Stomach (tissue), 9 donors: Measurements from ENCODE around the gene KRT33A. TPM values are rescaled to one million over a fixed set of nuclear protein-coding genes. Genes with fewer than 3 reads are reported as not detected.

Experiments used
- DNase-seq, 2 donors: peaks; one replicate each; pipeline versions ENCODE4 v3.0.0 to v3.0.0-alpha.2; 2013 to 2019
- H3K27ac ChIP-seq, 5 donors: fragments of 200-600 bp in 4 of 5; sonication (generic) in 4 of 5; one replicate each; pipeline ENCODE4 v1.5.1; 2013 to 2019; ENCODE audit warnings: mild to moderate bottlenecking in 1 of 5, moderate library complexity in 1 of 5
- H3K27me3 ChIP-seq, 3 donors: fragments of 200-600 bp; sonication (generic); one replicate each; pipeline ENCODE4 v1.5.1; 2017 to 2019; ENCODE audit warnings: mixed run types in 1 of 3
- H3K36me3 ChIP-seq, 4 donors: fragments of 200-600 bp; sonication (generic); 1 replicate in 3 of 4; 2 replicates in 1 of 4; pipeline ENCODE4 v1.5.1; 2016 to 2019
- H3K4me1 ChIP-seq, 4 donors: fragments of 200-600 bp; sonication (generic); one replicate each; pipeline ENCODE4 v1.5.1; 2016 to 2019
- H3K4me3 ChIP-seq, 4 donors: fragments of 200-600 bp; sonication (generic) in 3 of 4; one replicate each; pipeline ENCODE4 v1.5.1; 2016 to 2019; ENCODE audit warnings: mild to moderate bottlenecking in 1 of 4
- H3K9me3 ChIP-seq, 4 donors: fragments of 200-600 bp; sonication (generic); one replicate each; pipeline ENCODE4 v1.5.1; 2016 to 2019
- CTCF ChIP-seq, 7 experiments: fragments of 450-650 bp in 4 of 7; fragments of 200-600 bp in 3 of 7; sonication (generic) in 3 of 7; IDR thresholded peaks; one replicate each; pipeline ENCODE4 v1.5.1; 2016 to 2019; ENCODE audit warnings: antibody characterized with exemption in 7 of 7, control low read depth in 2 of 7, mild to moderate bottlenecking in 1 of 7
- EP300 ChIP-seq: sonication (generic); formaldehyde crosslinking; IDR thresholded peaks from one replicate; pipeline ENCODE4 v1.6.1; 2017; ENCODE audit warnings: antibody characterized with exemption
- POLR2A ChIP-seq, 4 donors: fragments of 450-650 bp; IDR thresholded peaks; one replicate each; pipeline ENCODE4 v1.6.1; 2016; ENCODE audit warnings: antibody characterized with exemption in 4 of 4, control low read depth in 2 of 4, mild to moderate bottlenecking in 1 of 4, moderate library complexity in 1 of 4
- POLR2AphosphoS5 ChIP-seq, 3 donors: sonication (generic); formaldehyde crosslinking; IDR thresholded peaks; one replicate each; pipeline ENCODE4 v1.6.1; 2016; ENCODE audit warnings: antibody characterized with exemption in 3 of 3
- WGBS, 5 donors: extraction: QIAGEN DNeasy Blood & Tissue Kit in 3 of 5; methylation state at CpG; one replicate each; pipeline versions ENCODE4 v1.1.5 to v1.1.7; 2013 to 2018; 5-methylcytosine and 5-hydroxymethylcytosine counted together
- intact Hi-C: fragments of 100-400 bp; cut with DNase I; formaldehyde crosslinking; loops from one replicate; pipeline ENCODE4 v1.15.1; 2023; ENCODE audit warnings: low total_unique reads
- polyA plus RNA-seq, 3 donors: library from polyadenylated mRNA; stranded (reverse); fragments of 200-250 nt; gene quantifications; one replicate each; pipeline ENCODE4 v1.2.3, GENCODE V29; 2013
- total RNA-seq, 5 donors: library from RNA; depleted of rRNA; stranded (reverse); fragments of >200 nt; gene quantifications; one replicate each; pipeline versions ENCODE4 v1.1.0 to v1.2.3, GENCODE V29; 2014 to 2016
- donor health status: healthy with polysubstance abuse.
- donor health status: Bipolar disorder and iron deficiency.
- donor health status: healthy.

KRT33A gene
- total and polyA plus RNA-seq, 8 donors, result 0.45 TPM; not detected in 7

- intact Hi-C loops, result no loop called here
- DNase-seq, result no peak
- H3K4me1 ChIP-seq, result no peaks in the 10 kb centered on the region
- WGBS, 5 donors, result 84 to 90% (median 86%) methylated on average over 10 of the region's 10 CpGs
- H3K27ac ChIP-seq, result no peak overlapping the region
- peaks cover 0 to 14% (median 0%) of the 10 kb centered on the region in 3 donors for H3K27me3 ChIP-seq
- H3K4me3 ChIP-seq, result no peak overlapping the region
- no peaks in the 10 kb centered on the region for H3K9me3 ChIP-seq
- TF ChIP-seq EP300 (no peak), POLR2A (IDR thresholded peaks at IDR 0.05) (no peak), POLR2AphosphoS5 (IDR thresholded peaks at IDR 0.05) (no peak), CTCF (IDR thresholded peaks at IDR 0.05) (no peak)
- no peaks in the 10 kb centered on the region for H3K36me3 ChIP-seq
Measured at GRCh38 chr17:41394254-41394996, 43.8 kb upstream of the KRT33A start.

GRCh38 chr17:41393826-41394225 lies 43.2 kb upstream of the KRT33A start:
- WGBS, 5 donors, result 82 to 91% (median 86%) methylated on average over 10 of the region's 10 CpGs
- Histone ChIP-seq H3K4me1 (no peaks in the 10 kb centered on the region), H3K9me3 (no peaks in the 10 kb centered on the region), H3K27me3 (peaks cover 0 to 14% (median 0%) of the 10 kb centered on the region in 3 donors), H3K27ac (no peak overlapping the region), H3K4me3 (no peak overlapping the region), H3K36me3 (no peaks in the 10 kb centered on the region)
- TF ChIP-seq EP300 (no peak), POLR2AphosphoS5 (IDR thresholded peaks at IDR 0.05) (no peak), CTCF (IDR thresholded peaks at IDR 0.05) (no peak), POLR2A (IDR thresholded peaks at IDR 0.05) (no peak)
- no peak for DNase-seq
- intact Hi-C loops, result no loop called here

DNA sequence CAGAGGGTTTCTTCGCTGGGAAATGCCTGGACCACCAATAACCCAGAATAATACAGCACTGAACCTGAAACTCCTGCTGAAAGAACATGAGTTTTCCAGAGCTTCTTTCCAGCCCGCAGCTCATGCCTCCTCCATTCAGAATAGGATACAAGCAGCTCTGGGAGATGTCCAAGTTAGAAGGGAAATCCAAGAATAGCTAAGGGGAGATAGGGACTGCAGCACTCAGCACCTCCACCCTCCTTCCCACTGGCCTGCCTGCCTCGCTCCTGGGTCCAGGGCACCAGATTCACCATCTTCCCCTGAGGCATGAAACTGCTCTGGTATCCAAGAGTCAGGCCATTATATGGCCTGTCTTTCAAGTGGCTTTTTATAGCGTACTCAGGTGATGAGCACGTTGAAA lies 42.7 kb upstream of the KRT33A start:
- intact Hi-C loops, result no loop called here
- Histone ChIP-seq H3K27ac (no peak overlapping the region), H3K27me3 (peaks cover 0 to 14% (median 0%) of the 10 kb centered on the region in 3 donors), H3K4me1 (no peaks in the 10 kb centered on the region), H3K9me3 (no peaks in the 10 kb centered on the region), H3K36me3 (no peaks in the 10 kb centered on the region), H3K4me3 (no peak overlapping the region)
- no peak for TF ChIP-seq POLR2AphosphoS5 (IDR thresholded peaks at IDR 0.05)
- TF ChIP-seq CTCF (IDR thresholded peaks at IDR 0.05), result no peak
- 69 to 86% (median 77%) methylated on average over 5 of the region's 5 CpGs for WGBS, 5 donors
- DNase-seq, result no peak

GRCh38 chr17:41392278-41392677 lies 41.6 kb upstream of the KRT33A start:
- no peaks in the 10 kb centered on the region for H3K4me1 ChIP-seq
- no peak overlapping the region for H3K27ac ChIP-seq
- TF ChIP-seq CTCF (IDR thresholded peaks at IDR 0.05) (no peak), EP300 (no peak), POLR2A (IDR thresholded peaks at IDR 0.05) (no peak), POLR2AphosphoS5 (IDR thresholded peaks at IDR 0.05) (no peak)
- peaks cover 0 to 6% (median 4%) of the 10 kb centered on the region in 4 donors for H3K9me3 ChIP-seq
- no peaks in the 10 kb centered on the region for H3K36me3 ChIP-seq
- WGBS, 5 donors, result 94 to 100% (median 97%) methylated on average over 1 of the region's 1 CpG
- H3K27me3 ChIP-seq, result peaks cover 0 to 14% (median 0%) of the 10 kb centered on the region in 3 donors
- DNase-seq, result no peak
- intact Hi-C loops, result no loop called here
- no peak overlapping the region for H3K4me3 ChIP-seq
